ENCODE data around the gene GTF3C2.
"Not testable (repeated sequence)": the region's sequence is repeated elsewhere in the genome, so short reads cannot be mapped to it uniquely, and the experiment has no call there.

Gene GTF3C2

DNA sequence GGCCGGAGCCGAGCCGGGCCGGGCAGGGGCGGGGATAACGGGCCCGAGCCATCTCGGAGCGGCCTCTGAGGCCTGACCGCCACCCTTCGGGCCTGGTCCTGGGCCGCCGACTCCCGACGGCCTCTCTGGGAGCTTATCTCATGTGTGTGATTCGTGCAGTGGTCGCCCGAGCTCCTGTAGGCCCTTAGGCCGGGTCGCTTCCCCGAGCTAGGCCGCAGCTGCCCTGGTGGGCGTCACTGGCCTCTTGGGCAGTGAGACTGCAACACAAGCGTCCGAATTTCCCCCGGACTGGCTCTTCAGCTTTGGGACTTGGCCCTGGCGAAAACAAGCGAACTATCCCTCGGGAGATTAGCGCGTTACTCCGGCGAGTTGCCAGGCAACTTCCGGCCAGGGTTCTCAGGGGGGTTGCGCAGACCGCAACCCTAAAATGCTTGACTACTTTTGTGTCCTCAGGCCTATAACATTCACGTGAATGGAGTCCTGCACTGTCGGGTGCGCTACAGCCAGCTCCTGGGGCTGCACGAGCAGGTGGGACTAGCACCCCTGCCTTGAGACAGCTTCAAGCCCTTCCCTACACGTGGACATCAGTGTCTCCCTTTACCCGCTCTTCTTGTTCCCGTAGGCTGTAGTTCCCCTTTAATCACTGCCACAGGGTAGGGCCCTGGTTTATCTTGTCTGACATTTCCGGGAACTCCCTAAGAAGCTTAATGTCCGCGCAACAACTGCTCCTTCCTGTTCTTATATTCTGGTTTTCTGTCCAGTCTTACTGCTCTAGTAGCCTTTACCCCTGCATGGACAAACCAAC is 14.5 kb upstream of the GTF3C2 start:
- peak in 1 of 2 donors; percentile 30 for DNase-seq

GRCh38 chr2:27370026-27370815 is 13.7 kb upstream of the GTF3C2 start, which contains the start of the genes EIF2B4 and SNX17:
Gene EIF2B4 (minus strand): TSS chr2:27370338. CDS start chr2:27370314, 24 bp downstream.
Gene SNX17 (plus strand): TSS chr2:27370616. CDS start chr2:27370744, 128 bp downstream.
- peak; percentile 98 to 99 for DNase-seq

GRCh38 chr2:27369471-27370025 is 13.0 kb upstream of the GTF3C2 start:
- no peak for DNase-seq

DNA sequence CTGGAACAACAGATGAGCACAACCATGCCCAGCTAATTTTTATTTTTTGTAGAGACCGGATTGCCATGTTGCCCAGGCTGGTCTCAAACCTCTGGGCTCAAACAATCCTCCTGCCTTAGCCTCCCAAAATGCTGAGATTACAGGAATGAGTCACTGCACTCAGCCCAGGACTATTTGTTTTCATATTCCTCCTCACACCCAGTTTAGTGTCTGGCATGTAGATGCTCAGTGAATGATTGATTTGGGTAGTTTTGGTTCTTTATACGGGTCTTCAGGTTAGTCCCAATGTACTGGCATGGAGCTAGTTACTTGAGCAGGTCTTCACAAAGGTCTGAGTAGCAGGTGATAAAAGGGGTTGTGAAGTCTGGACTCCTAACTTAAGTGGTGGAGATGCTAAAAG is 7.4 kb upstream of the GTF3C2 start:
- no peak for DNase-seq

GRCh38 chr2:27362678-27363420 is 6.3 kb upstream of the GTF3C2 start:
- DNase-seq = no peak

DNA sequence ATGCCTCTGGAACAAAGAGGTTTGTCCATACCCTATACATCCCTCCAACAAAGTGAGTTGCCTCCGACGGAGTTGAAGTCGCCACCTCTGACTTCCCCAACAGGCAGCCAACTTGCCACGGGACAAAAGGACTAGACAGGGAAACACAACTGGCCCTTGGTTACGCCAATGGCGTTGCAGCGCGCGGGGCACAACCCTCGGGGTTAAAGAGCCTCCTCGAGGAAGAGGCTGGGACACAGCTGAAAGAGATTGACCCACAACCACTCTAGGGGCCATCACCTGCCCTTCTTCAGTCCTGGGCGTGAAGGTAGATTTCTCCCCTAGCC is 545 bp downstream of the GTF3C2 start:
- no peak for DNase-seq

DNA sequence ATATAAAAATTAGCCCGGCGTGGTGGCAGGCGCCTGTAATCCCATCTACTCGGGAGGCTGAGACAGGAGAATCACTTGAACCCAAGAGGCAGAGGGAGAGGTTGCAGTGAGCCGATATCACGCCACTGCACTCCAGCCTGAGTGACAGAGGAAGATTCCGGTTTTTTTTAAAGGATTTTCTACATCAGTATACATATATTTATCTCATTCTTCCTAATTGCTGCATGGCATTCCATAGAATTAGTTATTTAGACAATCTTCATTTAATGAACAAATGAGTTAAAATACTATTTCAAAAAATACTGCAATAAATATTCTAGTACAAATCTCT is 2.0 kb downstream of the GTF3C2 start:
- no peak for DNase-seq

- DNase-seq = no peak
Measured at GRCh38 chr2:27353762-27354596, 2.6 kb downstream of the GTF3C2 start.

DNA sequence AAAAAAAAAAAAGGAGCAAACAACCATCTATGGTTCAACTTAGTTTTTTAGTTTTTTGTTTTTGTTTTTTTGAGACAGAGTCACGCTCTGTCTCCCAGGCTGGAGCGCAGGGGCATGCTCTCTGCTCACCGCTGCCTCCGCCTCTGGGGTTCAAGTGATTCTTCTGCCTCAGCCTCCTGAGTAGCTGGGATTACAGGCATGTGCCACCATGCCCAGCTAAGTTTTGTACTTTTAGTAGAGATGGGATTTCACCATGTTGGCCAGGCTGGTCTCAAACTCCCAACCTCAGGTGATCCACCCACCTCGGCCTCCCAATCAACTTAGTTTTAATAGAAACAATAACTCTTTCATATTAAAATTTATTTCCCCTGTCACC is 3.2 kb downstream of the GTF3C2 start:
- not testable (repeated sequence) for DNase-seq

GRCh38 chr2:27351802-27352598 is 4.6 kb downstream of the GTF3C2 start:
- no peak for DNase-seq

DNA sequence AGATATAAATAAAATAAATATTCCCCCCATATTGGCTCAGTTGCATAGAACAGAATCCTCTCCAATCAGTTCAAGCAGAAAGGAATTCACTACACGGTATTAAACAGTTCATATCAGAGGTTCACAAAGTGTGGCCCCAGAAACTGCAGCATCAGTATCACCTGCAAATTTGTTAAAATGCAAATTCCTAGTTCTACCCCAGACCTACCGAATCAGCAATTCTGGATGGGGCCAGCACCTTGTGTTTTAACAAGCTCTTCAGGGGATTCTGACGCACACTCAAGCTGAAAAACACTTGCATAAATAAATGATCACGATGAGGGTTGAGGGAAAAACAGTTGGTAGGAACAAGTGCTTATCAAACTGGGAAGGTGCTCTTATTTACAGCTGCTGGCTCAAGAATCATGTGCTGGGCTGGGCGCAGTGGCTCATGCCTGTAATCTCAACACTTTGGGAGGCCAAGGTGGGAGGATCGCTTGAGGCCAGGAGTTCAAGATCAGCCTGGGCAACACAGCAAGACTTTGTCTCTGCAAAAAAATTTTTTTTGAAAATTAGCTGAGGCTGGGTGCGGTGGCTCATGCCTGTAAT is 6.4 kb downstream of the GTF3C2 start:
- DNase-seq = no peak

GRCh38 chr2:27347641-27348040 is 8.9 kb downstream of the GTF3C2 start:
- no peak for DNase-seq

DNA sequence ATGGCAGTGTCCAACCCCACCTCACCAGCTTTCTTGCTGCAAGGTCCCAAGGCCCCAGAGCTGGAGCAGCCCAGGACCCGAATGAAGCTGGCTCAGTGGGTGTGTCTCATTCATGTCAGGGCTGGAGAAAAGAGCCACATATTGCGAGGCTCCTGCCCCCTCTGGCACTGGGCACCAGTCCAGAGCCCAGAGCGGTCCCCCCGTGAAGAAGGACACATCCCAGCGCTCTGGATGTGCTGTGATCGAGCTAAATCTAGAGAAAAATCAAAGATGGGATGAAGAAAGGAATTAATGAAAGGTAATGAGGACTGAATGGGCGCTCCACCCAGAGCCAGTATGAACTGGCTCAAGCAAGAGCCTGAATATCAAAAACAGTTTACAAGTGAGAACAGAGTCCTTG is 20.4 kb downstream of the GTF3C2 start:
- no peak for DNase-seq

GRCh38 chr2:27335311-27335710 is 21.3 kb downstream of the GTF3C2 start:
- DNase-seq = no peak

DNA sequence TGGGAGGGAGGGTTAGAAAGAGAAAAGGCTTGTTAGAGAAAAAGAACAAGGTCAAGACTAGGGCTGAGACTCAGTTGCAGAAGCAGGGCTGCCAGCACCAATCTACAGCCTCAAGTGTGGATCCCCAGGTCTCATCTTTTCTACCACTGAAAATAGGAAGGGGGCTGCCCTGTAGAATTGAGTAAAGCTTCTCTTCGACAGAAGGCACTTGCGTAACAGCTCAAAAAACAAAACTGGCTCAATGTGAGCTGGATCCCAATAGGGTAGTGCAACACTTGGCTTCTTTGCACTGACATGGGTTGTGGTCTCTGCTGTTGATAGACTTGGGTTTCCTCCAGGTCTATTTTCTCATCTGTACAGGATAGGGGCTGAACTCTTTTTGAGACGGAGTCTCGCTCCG is 31.8 kb downstream of the GTF3C2 start:
- no peak for DNase-seq

- no peak for DNase-seq
Measured at GRCh38 chr2:27323596-27324285, 32.8 kb downstream of the GTF3C2 start.

- DNase-seq = peak; percentile 85 to 86
Measured at GRCh38 chr2:27322766-27323595, 33.6 kb downstream of the GTF3C2 start, which contains the start of gene MPV17. Gene MPV17 (minus strand): TSS chr2:27323097. CDS start chr2:27322517, 580 bp downstream.

DNA sequence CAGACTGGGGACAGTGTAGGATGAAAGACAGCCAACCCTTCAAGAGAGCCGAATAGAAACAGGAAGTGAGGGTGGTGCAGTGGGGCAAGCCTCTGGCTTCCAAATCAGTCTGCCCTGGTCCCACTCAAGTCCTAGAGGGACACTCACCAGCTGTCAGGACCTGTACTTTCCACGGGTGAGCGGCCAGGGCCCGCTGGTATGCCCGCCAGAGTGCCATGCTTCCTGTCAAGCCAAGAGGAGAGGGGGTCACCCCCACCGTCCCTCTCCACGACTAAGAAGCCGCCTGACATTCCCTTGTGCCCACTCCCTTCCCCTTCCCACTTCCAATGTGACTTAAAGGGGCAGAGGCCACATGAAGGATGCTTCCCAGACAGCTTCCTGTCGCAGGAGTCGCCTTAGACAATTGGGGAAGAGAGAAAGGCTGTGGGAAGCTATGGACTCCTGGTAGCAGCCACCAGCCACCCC is 34.2 kb downstream of the GTF3C2 start:
- DNase-seq = no peak

- no peak for DNase-seq
Measured at GRCh38 chr2:27320958-27321543, 35.5 kb downstream of the GTF3C2 start.
